Bronchial epithelial cell (primary cell): ENCODE results near the gene TCF23. TPM values are rescaled to one million over a fixed set of nuclear protein-coding genes. Genes with fewer than 3 reads are reported as not detected.

Source experiments
- DNase-seq: peaks from one replicate; pipeline ENCODE4 v3.0.0-alpha.2; 2010; ENCODE audit warnings: low read depth
- FAIRE-seq: peaks from 2 replicates; lab custom pipeline; 2011; peaks lifted over from hg19 to GRCh38; lab: Jason Lieb, UNC
- H3K27me3 ChIP-seq: 2 replicates; pipeline ENCODE4 v1.5.1; 2011; ENCODE audit warnings: low read length; ENCODE audit not compliant: control insufficient read depth, insufficient read depth
- H3K36me3 ChIP-seq: 2 replicates; pipeline ENCODE4 v1.5.1; 2011; ENCODE audit warnings: low read length; ENCODE audit not compliant: control insufficient read depth, insufficient read depth
- H3K4me3 ChIP-seq: 2 replicates; pipeline ENCODE4 v1.5.1; 2011; ENCODE audit warnings: mild to moderate bottlenecking, low read depth, low read length, control low read depth
- CTCF ChIP-seq: IDR thresholded peaks from 2 replicates; pipeline ENCODE4 v1.5.1; 2011; ENCODE audit warnings: mild to moderate bottlenecking, moderate library complexity, low read length, control low read depth, inconsistent platforms; ENCODE audit not compliant: insufficient read depth, severe bottlenecking
- total RNA-seq: library from RNA; depleted of rRNA; stranded (reverse); fragments of >200 nt; gene quantifications from 2 replicates; pipeline ENCODE4 v1.2.1, GENCODE V29; 2014

TCF23 gene
- total RNA-seq, 1 donor from 2014 or later = not detected

GRCh38 chr2:27149570-27150405 is 984 bp downstream of the TCF23 start:
- DNase-seq (no peak), FAIRE-seq (no peak)
- Histone ChIP-seq H3K4me3 (no peak overlapping the region), H3K27me3 (no peaks in the 10 kb centered on the region), H3K36me3 (no peaks in the 10 kb centered on the region)
- no peak for TF ChIP-seq CTCF

- H3K27me3 ChIP-seq = no peaks in the 10 kb centered on the region
- H3K4me3 ChIP-seq = no peak overlapping the region
- no peak for TF ChIP-seq CTCF
- no peaks in the 10 kb centered on the region for H3K36me3 ChIP-seq
- FAIRE-seq (no peak), DNase-seq (no peak)
These were observed 1.9 kb downstream of the TCF23 start for GRCh38 chr2:27150639-27151230.

- Histone ChIP-seq H3K4me3 (no peak overlapping the region), H3K27me3 (no peaks in the 10 kb centered on the region), H3K36me3 (no peaks in the 10 kb centered on the region)
- DNase-seq (no peak), FAIRE-seq (peak; percentile 47)
- no peak for TF ChIP-seq CTCF
These were observed 3.4 kb downstream of the TCF23 start for GRCh38 chr2:27152102-27152795.

GRCh38 chr2:27152796-27153464 is 4.1 kb downstream of the TCF23 start:
- no peaks in the 10 kb centered on the region for H3K36me3 ChIP-seq
- no peak for TF ChIP-seq CTCF
- DNase-seq = peak; percentile 81
- no peak for FAIRE-seq
- no peaks in the 10 kb centered on the region for H3K27me3 ChIP-seq
- H3K4me3 ChIP-seq = no peak overlapping the region

- no peak for FAIRE-seq
- DNase-seq = no peak
These were observed 5.7 kb downstream of the TCF23 start for GRCh38 chr2:27154488-27154887.

More at GRCh38 chr2:27154488-27154887, 5.7 kb downstream of the TCF23 start:
- peaks cover 2% of the 10 kb centered on the region for H3K27me3 ChIP-seq
- TF ChIP-seq CTCF = no peak
- H3K4me3 ChIP-seq = no peak overlapping the region
- H3K36me3 ChIP-seq = no peaks in the 10 kb centered on the region
